Fibroblast of pulmonary artery (primary cell): Measurements from ENCODE around the gene PRX.

Experiments
- DNase-seq: peaks from one replicate; pipeline ENCODE4 v3.0.0-alpha.2; 2010; ENCODE audit warnings: low read depth
- H3K4me3 ChIP-seq: replicated peaks from 2 replicates; pipeline ENCODE4 v1.5.1; 2011; ENCODE audit warnings: low read depth, mild to moderate bottlenecking, control low read depth, low read length, moderate library complexity
- CTCF ChIP-seq: IDR thresholded peaks from 2 replicates; pipeline ENCODE4 v1.5.1; 2011; ENCODE audit warnings: mild to moderate bottlenecking, control low read depth, low read length, inconsistent platforms; ENCODE audit errors: missing control alignments

The PRX gene

GRCh38 chr19:40453151-40453735 lies 40.1 kb upstream of the PRX start:
- no peak for DNase-seq
- TF ChIP-seq CTCF, result no peak

GRCh38 chr19:40452016-40452415 lies 38.8 kb upstream of the PRX start:
- no peak for TF ChIP-seq CTCF
- no peak overlapping the region for H3K4me3 ChIP-seq
- DNase-seq, result no peak

More at GRCh38 chr19:40453151-40453735, 40.1 kb upstream of the PRX start:
- H3K4me3 ChIP-seq, result no peak overlapping the region

- DNase-seq, result no peak
- no peak for TF ChIP-seq CTCF
- H3K4me3 ChIP-seq, result no peak overlapping the region
Measured at GRCh38 chr19:40450664-40451063, 37.5 kb upstream of the PRX start.

GRCh38 chr19:40449506-40449905 lies 36.3 kb upstream of the PRX start:
- TF ChIP-seq CTCF, result no peak
- no peak for DNase-seq

GRCh38 chr19:40446263-40446784 lies 33.1 kb upstream of the PRX start:
- TF ChIP-seq CTCF, result no peak
- no peak overlapping the region for H3K4me3 ChIP-seq
- DNase-seq, result no peak

More at GRCh38 chr19:40449506-40449905, 36.3 kb upstream of the PRX start:
- no peak overlapping the region for H3K4me3 ChIP-seq

GRCh38 chr19:40445780-40446262 lies 32.6 kb upstream of the PRX start:
- H3K4me3 ChIP-seq, result no peak overlapping the region
- DNase-seq, result no peak
- no peak for TF ChIP-seq CTCF

- peak overlapping the region; percentile 100 for H3K4me3 ChIP-seq
- no peak for DNase-seq
- peak; percentile 25 for TF ChIP-seq CTCF
Measured at GRCh38 chr19:40444825-40445312, 31.7 kb upstream of the PRX start.
